ENCODE results near the gene TTC34.
A peak's percentile ranks its signal among the peaks of the same experiment; 100 is the strongest.
"Not testable (repeated sequence)": the region's sequence is repeated elsewhere in the genome, so short reads cannot be mapped to it uniquely, and the experiment has no call there.

TTC34 gene

DNA sequence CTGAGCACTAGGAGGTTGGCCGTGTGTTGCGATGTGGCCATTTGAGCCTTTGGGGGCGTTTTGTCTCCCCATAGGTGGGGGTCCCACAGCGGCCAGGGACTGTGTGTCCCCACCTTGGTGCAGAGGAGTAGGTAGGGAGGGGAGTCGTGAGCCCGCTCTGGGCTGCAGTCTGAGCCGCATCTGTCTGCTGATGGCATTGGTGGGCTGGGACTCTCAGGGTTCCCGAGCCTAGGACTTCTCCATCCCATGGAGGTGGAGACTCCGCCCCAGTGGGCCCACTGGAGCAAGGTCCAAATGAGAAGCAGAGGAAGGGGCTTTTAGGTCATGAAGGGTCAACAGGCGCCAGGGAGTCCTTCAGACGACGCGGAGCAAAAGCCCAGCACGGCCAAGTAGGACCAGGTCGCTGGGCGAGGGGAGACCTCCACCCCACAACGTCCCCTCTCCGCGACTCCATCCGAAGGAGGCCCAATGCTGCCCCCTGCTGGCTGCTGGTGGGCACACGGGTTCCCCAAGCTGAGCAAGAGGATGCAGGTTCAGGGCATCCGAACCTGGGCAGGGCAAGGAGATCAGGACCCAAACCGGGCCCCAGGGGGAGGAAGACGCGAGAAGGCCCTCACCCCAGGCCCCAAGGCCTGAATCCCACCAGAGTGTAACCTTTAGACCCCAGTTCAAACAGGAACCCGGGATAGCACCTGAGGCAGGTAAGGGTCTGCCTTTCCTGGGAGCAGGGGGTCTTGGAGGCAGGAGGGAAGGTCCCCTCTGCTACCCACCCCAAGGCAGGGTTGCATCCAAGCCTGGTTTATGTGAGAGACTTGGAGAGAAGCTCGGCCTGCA lies 14.9 kb downstream of the TTC34 start:
- peak; percentile 83 for DNase-seq
- H3K4me1 Mint-ChIP-seq, result peaks cover 14% of the 10 kb centered on the region
- no peak overlapping the region for H3K4me3 Mint-ChIP-seq
- H3K27ac Mint-ChIP-seq, result peak overlapping the region; percentile 78
- CTCF ChIA-PET, result interaction anchor here (0.6 to 2.4 kb wide), 7 partner anchors 8 to 372 kb away, joined by 3 to 9 read pairs (median 3); partner anchors contain the start of gene TNFRSF14
- H3K27me3 Mint-ChIP-seq, result peaks cover 64% of the 10 kb centered on the region
- H3K36me3 Mint-ChIP-seq, result no peaks in the 10 kb centered on the region
- H3K9me3 Mint-ChIP-seq, result peaks cover 11% of the 10 kb centered on the region

DNA sequence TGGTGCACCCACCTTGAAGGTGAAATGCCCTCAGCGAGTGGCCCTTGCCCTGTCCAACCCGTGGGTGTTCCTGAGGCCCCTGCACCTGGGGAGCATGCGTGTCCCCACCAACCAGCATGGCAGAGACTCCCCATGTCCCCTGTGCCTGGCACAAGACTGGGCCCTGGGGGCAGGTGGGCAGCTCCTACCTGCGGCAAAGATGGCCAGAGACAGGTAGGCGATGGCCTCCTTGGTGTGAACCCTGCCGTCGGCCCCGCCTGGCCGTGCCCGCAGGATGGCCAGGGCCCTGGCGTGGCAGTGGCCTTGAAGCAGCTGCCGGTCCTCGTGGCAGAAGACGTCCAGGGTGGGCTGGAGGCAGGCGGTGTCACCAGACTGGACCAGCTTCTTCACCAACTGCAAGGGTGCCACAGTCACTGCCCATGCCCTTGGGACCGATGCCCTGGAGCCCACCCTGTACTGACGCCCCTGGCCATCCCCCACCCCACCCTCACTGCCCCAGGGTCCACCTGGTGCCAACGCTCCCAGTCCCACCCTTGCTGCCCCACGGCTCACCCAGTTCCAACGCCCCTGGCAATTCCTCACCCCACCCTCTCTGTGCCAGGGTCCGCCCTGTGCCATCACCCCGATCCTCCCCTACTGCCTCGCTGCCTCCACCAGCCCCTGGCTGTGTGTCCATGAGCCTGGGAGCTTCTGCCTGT lies 15.7 kb downstream of the TTC34 start:
- Mint-ChIP-seq H3K27me3 (peaks cover 57% of the 10 kb centered on the region), H3K9me3 (peaks cover 15% of the 10 kb centered on the region), H3K4me3 (no peak overlapping the region), H3K27ac (peak overlapping the region; percentile 78), H3K4me1 (peaks cover 14% of the 10 kb centered on the region), H3K36me3 (no peaks in the 10 kb centered on the region)
- CTCF ChIA-PET, result interaction anchor here (1.3 to 2.4 kb wide), 2 partner anchors 230 to 246 kb away, joined by 3 to 9 read pairs; partner anchors contain the start of gene TNFRSF14
- DNase-seq, result peak; percentile 20

DNA sequence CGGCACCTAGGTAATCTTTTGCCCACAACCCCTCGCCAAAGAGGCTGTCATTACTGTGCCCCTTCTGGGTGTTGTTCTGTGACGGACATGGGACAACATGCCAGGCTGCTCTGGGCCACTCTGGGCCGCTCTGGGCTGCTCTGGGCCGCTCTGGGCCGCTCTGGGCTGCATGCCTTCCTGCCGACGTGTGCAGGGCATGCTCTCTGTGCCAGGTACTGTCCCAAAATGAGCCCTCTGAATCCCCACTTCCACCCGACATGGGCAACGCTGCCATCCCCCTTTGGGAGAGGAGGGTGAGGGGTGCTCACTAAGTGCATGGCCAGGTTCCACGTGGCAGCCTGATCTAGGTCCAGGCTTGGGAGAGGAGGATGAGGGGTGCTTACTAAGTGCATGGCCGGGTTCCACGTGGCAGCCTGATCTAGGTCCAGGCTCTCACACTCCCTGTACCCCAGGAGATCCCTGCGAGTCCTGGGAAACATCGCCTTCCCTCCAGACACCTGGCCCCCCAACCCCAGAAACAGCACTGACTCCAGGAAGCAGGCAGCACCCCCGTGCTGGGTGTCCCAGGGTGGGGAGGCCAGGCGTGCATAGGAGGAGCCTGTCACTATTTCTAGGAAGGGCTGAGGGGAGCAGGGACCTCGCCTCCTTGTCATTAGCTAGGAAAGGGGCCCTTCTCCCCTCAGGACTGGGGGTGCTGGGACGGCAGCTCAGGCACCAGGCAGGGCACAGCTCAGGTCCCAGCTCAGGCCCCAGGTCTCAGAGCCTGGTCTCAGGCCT lies 16.5 kb downstream of the TTC34 start:
- H3K4me3 Mint-ChIP-seq, result no peak overlapping the region
- no peak overlapping the region for H3K27ac Mint-ChIP-seq
- peaks cover 49% of the 10 kb centered on the region for H3K27me3 Mint-ChIP-seq
- H3K4me1 Mint-ChIP-seq, result peaks cover 14% of the 10 kb centered on the region
- CTCF ChIA-PET, result interaction anchor here (1.3 to 2.4 kb wide), 3 partner anchors 11 to 245 kb away, joined by 3 to 9 read pairs (median 3); partner anchors contain the start of gene TNFRSF14
- no peaks in the 10 kb centered on the region for H3K36me3 Mint-ChIP-seq
- DNase-seq, result peak; percentile 11
- H3K9me3 Mint-ChIP-seq, result peaks cover 18% of the 10 kb centered on the region

DNA sequence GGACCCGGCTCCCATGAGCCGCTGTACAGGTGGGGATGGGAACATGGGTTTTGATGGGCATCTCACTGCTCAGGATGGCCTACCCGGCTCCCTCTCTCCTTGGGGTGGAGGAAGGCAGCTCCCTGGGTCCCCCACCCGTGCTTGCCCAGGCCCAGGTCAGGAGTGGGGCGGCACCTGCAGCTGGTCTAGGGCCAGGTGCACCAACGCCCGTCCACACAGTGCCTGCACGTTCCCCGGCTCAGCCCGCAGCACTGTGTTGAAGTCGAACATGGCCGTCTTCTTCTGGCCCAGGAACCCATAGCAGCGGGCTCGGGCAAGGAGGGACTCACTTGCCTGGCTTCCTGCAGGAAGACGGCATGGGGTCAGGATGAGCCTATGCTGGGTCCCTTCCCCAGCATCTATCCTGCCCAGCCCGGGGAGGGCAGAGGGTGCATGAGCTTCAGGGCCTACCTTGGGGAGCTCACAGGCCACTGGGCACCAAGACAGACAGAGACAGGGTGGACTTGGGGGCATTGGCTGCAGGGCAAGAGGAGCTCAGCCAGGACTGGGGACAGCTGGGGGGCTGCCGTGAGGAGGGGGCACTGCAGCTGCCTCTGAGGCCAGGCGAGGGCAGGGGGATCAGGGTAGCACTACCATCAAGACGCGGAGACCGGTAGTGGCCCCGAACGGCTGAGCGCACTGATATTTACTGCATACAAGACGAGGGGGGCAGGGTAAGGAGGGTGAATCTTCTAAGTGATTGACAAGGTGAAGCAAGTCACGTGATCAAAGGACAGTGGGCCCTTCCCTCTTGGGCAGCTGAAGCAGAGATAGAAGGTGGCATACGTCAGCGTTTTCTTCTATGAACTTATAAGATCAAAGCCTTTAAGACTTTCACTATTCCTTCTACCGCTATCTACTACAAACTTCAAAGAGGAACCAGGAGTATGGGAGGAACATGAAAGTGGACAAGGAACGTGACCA lies 17.8 kb downstream of the TTC34 start:
- peak; percentile 11 for DNase-seq
- H3K4me3 Mint-ChIP-seq, result no peak overlapping the region
- CTCF ChIA-PET, result interaction anchor here (1.3 to 1.7 kb wide), 2 partner anchors 12 to 244 kb away, joined by 3 read pairs; no protein-coding TSS in a partner anchor
- no peaks in the 10 kb centered on the region for H3K36me3 Mint-ChIP-seq
- H3K27ac Mint-ChIP-seq, result no peak overlapping the region
- peaks cover 19% of the 10 kb centered on the region for H3K9me3 Mint-ChIP-seq
- peaks cover 38% of the 10 kb centered on the region for H3K27me3 Mint-ChIP-seq
- peaks cover 9% of the 10 kb centered on the region for H3K4me1 Mint-ChIP-seq

DNA sequence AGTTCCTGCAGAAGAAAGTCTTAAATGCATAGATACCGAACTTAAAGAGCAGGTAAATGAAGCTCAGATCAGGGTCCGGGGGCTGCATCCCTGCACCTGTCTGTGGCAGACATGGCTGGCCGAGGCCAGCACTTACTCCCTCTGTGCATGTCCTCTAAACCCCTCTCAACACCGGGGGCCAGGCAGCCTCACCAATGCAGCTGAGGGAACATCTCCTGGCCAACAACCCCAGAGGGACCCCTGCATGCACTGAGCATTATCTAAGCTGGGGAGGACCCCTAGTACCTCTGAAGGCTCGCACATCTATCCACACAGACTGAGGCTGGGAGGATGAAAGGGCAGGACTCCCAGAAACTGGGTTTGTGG lies 18.4 kb downstream of the TTC34 start:
- H3K27ac Mint-ChIP-seq, result no peak overlapping the region
- no peaks in the 10 kb centered on the region for H3K36me3 Mint-ChIP-seq
- CTCF ChIA-PET, result no interaction called here
- peaks cover 19% of the 10 kb centered on the region for H3K9me3 Mint-ChIP-seq
- peaks cover 32% of the 10 kb centered on the region for H3K27me3 Mint-ChIP-seq
- H3K4me1 Mint-ChIP-seq, result peaks cover 3% of the 10 kb centered on the region
- peak; percentile 14 for DNase-seq
- H3K4me3 Mint-ChIP-seq, result no peak overlapping the region

DNA sequence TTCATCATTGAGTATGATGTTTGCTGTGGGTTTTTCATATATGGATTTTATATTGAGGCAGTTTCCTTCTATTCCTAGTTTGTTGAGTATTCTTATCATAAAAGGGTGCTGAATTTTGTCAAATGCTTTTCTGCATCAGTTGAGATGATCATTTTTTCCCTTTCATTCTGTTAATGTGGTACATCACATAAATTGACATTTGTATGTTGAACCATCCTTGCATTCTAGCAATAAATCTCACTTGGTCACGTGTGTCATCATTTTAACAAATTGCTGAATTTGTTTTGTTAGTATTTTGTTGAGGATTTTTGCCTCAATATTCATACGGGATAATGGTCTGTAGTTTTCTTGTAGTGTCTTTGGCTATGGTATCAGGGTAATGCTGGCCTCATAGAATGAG lies 19.9 kb downstream of the TTC34 start:
- DNase-seq, result no peak
- Mint-ChIP-seq H3K4me3 (no peak overlapping the region), H3K27me3 (peaks cover 19% of the 10 kb centered on the region), H3K4me1 (no peaks in the 10 kb centered on the region), H3K36me3 (no peaks in the 10 kb centered on the region), H3K27ac (no peak overlapping the region), H3K9me3 (peaks cover 19% of the 10 kb centered on the region)
- CTCF ChIA-PET, result no interaction called here

DNA sequence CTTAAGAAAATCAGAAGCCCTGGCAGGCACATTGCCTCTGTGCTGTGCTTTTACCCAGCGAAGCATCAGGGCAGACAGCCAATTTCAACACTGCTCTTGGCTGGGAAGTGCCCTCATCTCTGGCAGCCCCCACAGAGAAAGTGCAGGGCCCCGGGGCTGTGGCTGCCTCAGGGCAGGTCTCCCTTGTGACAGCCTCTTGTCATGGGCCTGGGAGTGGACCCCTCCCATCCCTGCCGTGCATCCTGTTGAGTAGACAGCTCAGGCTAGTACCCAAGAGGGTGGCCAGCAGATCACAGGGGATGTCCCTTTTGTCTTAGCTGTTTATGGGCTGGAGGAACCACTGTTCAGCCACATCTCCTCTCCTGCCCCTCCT lies 23.3 kb downstream of the TTC34 start:
- Mint-ChIP-seq H3K4me3 (no peak overlapping the region), H3K9me3 (peaks cover 19% of the 10 kb centered on the region), H3K27me3 (peaks cover 9% of the 10 kb centered on the region), H3K27ac (no peak overlapping the region), H3K36me3 (no peaks in the 10 kb centered on the region), H3K4me1 (no peaks in the 10 kb centered on the region)
- peak; percentile 14 for DNase-seq
- CTCF ChIA-PET, result interaction anchor here (1.0 kb wide), 1 partner anchor 9 kb away, joined by 3 read pairs; no protein-coding TSS in a partner anchor

DNA sequence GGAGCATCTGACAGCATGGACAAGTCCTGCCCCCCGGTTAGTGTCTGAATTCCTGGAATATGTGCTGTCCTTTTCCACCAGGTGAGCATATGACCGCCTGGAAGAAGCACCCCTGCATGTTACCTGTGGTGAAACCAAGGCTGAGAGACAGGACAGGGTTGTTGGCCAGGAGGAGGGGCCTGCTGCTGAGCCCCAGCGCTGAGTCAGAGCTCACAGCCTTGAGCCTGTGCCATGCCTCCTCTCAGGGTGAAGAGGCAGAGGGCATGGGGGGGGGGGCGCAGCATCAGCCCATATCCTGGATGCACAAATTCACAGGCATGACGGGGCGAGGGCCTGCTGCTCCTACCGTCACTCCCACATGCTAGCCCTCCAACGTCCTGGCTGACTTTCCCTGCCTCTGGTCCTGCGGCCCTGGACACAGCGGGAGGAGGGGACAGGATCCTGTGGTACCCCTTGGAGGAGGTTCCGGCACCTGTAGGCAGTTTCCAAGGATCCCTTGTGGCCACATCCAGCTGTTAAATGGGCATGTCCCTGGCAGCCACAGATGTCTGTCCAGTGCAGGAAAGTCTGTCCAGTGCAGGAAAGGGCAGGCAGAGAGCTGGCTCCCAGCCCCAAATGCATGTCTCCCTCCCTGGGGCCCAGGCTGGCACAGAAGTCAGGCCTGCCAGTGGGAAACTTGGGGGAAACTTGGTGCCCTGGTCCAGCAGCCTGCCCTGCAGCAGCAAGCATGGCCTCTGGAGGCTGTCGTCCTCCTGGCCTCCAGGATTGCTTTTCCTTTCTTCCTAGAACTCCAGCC lies 23.9 kb downstream of the TTC34 start:
- peaks cover 3% of the 10 kb centered on the region for H3K27me3 Mint-ChIP-seq
- H3K36me3 Mint-ChIP-seq, result no peaks in the 10 kb centered on the region
- peak; percentile 12 for DNase-seq
- H3K4me3 Mint-ChIP-seq, result no peak overlapping the region
- no peaks in the 10 kb centered on the region for H3K4me1 Mint-ChIP-seq
- CTCF ChIA-PET, result no interaction called here
- peaks cover 18% of the 10 kb centered on the region for H3K9me3 Mint-ChIP-seq
- H3K27ac Mint-ChIP-seq, result no peak overlapping the region

DNA sequence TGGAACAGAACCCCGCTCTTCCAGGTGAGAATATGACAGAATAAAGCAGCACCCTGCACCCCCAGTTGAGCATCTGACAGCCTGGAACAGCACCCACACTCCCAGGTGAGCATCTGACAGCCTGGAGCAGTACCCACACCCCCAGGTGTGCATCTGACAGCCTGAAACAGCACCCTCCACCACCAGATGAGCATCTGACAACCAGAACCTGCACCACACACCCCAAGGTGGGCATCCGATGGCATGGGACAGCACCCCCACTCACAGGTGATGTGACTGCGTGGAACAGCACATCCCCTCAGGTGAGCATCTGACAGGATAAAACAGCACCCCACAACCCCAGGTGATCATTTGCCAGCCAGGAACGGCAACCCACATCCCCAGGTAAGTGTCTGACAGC lies 26.2 kb downstream of the TTC34 start:
- H3K4me1 Mint-ChIP-seq, H3K4me3 Mint-ChIP-seq, H3K27me3 Mint-ChIP-seq, H3K27ac Mint-ChIP-seq, H3K9me3 Mint-ChIP-seq, H3K36me3 Mint-ChIP-seq, CTCF ChIA-PET, DNase-seq: not testable (repeated sequence)

DNA sequence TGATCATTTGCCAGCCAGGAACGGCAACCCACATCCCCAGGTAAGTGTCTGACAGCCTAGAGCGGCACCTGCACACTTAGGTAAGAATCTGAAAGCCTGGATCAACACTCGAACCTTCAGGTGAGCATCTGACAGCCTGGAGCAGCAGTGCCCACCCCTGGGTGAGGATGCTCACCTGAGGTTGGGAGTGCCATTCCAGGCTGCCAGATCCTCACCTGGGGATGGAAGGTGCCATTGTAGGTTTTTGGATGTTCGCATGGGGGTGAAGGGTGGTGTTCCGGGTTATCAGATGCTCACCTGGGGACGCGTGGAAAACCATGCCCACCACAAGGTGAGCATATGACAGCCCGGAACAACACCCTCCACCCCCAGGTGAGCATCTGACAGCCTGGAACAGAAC lies 33.4 kb downstream of the TTC34 start:
- H3K9me3 Mint-ChIP-seq, CTCF ChIA-PET, H3K4me3 Mint-ChIP-seq, H3K27ac Mint-ChIP-seq, H3K27me3 Mint-ChIP-seq, DNase-seq, H3K36me3 Mint-ChIP-seq, H3K4me1 Mint-ChIP-seq: not testable (repeated sequence)

DNA sequence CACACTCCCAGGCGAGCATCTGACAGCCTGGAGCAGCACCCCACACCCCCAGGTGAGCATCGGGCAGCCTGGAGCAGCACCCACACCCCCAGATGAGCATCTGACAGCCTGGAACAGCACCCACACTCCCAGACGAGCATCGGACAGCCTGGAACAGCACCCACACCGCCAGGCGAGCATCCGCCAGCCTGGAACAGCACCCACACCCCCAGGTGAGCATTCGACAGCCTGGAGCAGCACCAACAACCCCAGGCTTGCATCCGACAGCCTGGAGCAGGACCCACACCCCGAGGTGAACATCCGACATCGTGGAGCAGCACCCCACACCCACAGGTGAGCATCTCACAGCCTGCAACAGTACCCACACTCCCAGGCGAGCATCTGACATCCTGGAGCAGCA lies 42.1 kb downstream of the TTC34 start:
- H3K27me3 Mint-ChIP-seq, H3K4me3 Mint-ChIP-seq, H3K9me3 Mint-ChIP-seq, H3K27ac Mint-ChIP-seq, H3K4me1 Mint-ChIP-seq, CTCF ChIA-PET, H3K36me3 Mint-ChIP-seq, DNase-seq: not testable (repeated sequence)

DNA sequence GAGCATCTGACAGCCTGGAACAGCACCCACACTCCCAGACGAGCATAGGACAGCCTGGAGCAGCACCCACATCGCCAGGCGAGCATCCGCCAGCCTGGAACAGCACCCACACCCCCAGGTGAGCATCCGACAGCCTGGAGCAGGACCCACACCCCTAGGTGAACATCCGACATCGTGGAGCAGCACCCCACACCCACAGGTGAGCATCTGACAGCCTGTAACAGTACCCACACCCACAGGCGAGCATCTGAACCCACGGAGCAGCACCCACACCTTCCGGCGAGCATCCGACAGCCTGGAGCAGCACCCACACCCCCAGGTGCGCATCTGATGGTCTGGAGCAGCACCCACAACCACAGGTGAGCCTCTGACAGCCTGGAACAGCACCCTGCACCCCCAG lies 44.0 kb downstream of the TTC34 start:
- H3K9me3 Mint-ChIP-seq, CTCF ChIA-PET, H3K27me3 Mint-ChIP-seq, H3K4me3 Mint-ChIP-seq, H3K36me3 Mint-ChIP-seq, H3K27ac Mint-ChIP-seq, H3K4me1 Mint-ChIP-seq, DNase-seq: not testable (repeated sequence)

DNA sequence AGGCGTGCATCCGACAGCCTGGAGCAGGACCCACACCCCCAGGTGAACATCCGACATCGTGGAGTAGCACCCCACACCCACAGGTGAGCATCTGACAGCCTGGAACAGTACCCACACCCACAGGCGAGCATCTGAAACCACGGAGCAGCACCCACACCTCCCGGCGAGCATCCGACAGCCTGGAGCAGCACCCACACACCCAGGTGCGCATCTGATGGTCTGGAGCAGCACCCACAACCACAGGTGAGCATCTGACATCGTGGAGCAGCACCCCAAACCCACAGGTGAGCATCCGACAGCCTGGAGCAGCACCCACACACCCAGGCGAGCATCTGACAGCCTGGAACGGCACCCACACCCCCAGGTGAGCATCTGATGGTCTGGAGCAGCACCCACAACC lies 46.1 kb downstream of the TTC34 start:
- H3K27ac Mint-ChIP-seq, H3K36me3 Mint-ChIP-seq, H3K4me1 Mint-ChIP-seq, H3K27me3 Mint-ChIP-seq, H3K9me3 Mint-ChIP-seq, CTCF ChIA-PET, DNase-seq, H3K4me3 Mint-ChIP-seq: not testable (repeated sequence)

Measured in activated naive CD4-positive, alpha-beta T cell treated with anti-CD3 and anti-CD28 coated beads, Interleukin-2, amount 10 ng/mL, durations not matched to agents 7 days and 5 days (primary cell).